Prostate gland (tissue), 2 donors: ENCODE measurements around the gene MLLT1. TPM values are rescaled to one million over a fixed set of nuclear protein-coding genes. Genes with fewer than 3 reads are reported as not detected.

Source experiments
- DNase-seq: peaks from one replicate; pipeline ENCODE4 v3.0.0-alpha.2; 2019; ENCODE audit warnings: low spot score
- H3K27ac ChIP-seq, 2 donors: fragments of 200-600 bp; sonication (generic); 2 replicates each; pipeline ENCODE4 v1.5.1; 2017 to 2019
- H3K27me3 ChIP-seq: fragments of 200-600 bp; sonication (generic); replicated peaks from 2 replicates; pipeline ENCODE4 v1.5.1; 2019; ENCODE audit not compliant: insufficient read depth
- H3K36me3 ChIP-seq, 2 donors: fragments of 200-600 bp; sonication (generic); 1 replicate in 1 of 2; 2 replicates in 1 of 2; pipeline versions ENCODE4 v1.5.1 to v1.8.1; 2017 to 2019
- H3K4me1 ChIP-seq: fragments of 200-600 bp; sonication (generic); replicated peaks from 2 replicates; pipeline ENCODE4 v1.5.1; 2019
- H3K4me3 ChIP-seq, 2 donors: fragments of 200-600 bp; sonication (generic); 2 replicates each; pipeline ENCODE4 v1.5.1; 2017 to 2019
- H3K9me3 ChIP-seq: fragments of 200-600 bp; sonication (generic); 2 replicates; pipeline ENCODE4 v1.5.1; 2017
- POLR2A ChIP-seq: fragments of 450-650 bp; IDR thresholded peaks from one replicate; pipeline ENCODE4 v1.6.1; 2016; ENCODE audit warnings: antibody characterized with exemption, mild to moderate bottlenecking
- POLR2AphosphoS5 ChIP-seq: sonication (generic); formaldehyde crosslinking; IDR thresholded peaks from one replicate; pipeline ENCODE4 v1.6.1; 2017; ENCODE audit warnings: antibody characterized with exemption
- WGBS: methylation state at CpG from one replicate; pipeline ENCODE4 v1.1.5; 2018; 5-methylcytosine and 5-hydroxymethylcytosine counted together
- intact Hi-C: fragments of 100-400 bp; cut with DNase I; formaldehyde crosslinking; loops from one replicate; pipeline ENCODE4 v1.14.2; 2022
- total RNA-seq, 2 donors: library from RNA; depleted of rRNA; stranded (reverse); fragments of >200 nt; gene quantifications; one replicate each; pipeline ENCODE4 v1.1.0, GENCODE V29; 2016
- TF ChIP-seq, protein P1 (sequence below), 4 experiments: fragments of 200-600 bp in 2 of 4; fragments of 450-650 bp in 2 of 4; sonication (generic) in 2 of 4; IDR thresholded peaks; 1 replicate in 3 of 4; 2 replicates in 1 of 4; pipeline ENCODE4 v1.5.1; 2016 to 2019; ENCODE audit warnings: antibody characterized with exemption in 4 of 4, mild to moderate bottlenecking in 2 of 4, moderate library complexity in 2 of 4

Gene MLLT1
- total RNA-seq, 2 donors from 2014 or later: 39.9 to 41.4 TPM

DNA sequence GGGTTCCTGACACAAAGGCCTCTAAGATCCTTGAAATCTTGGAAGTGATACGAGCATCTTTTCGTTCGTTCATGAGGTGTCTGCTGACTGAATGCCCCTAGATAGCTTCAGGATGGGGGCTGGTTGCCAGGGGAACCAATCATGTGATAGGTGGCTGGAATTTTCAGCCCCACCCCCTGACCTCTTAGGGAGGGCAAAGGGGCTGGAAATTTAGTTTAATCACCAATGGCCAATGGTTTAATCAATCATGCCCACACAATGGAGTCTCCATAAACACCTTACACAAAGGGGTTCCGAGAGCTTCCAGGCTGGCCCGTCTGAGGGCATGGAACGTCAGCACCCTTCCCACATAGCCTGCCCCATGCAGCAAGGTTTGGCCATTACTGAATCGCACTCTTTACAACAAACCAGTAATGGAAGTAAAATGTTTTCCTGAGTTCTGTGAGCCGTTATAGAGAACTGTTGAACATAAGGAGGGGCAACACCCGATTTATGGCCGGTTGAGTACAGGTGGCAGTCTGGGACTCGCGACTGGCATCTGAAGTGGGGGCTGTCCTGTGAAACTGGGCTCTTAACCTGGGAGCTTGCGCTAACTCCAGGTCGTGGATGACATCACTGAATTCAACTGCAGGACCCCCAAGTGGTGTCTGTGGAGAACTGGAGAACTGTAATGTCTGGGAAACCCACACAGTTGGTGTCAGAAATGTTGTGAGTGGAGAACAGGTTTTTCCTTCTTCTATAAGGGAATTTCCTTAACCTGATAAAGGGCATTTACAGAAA is 25.6 kb downstream of the MLLT1 start:
- H3K27ac ChIP-seq: no peak overlapping the region
- H3K4me3 ChIP-seq: no peak overlapping the region
- no peaks in the 10 kb centered on the region for H3K36me3 ChIP-seq
- H3K27me3 ChIP-seq: no peaks in the 10 kb centered on the region
- 93% methylated on average over 14 of the region's 14 CpGs for WGBS
- no peak for DNase-seq
- intact Hi-C loops: no loop called here
- TF ChIP-seq POLR2AphosphoS5 (no peak), POLR2A (no peak)
- TF ChIP-seq, protein P1, sequence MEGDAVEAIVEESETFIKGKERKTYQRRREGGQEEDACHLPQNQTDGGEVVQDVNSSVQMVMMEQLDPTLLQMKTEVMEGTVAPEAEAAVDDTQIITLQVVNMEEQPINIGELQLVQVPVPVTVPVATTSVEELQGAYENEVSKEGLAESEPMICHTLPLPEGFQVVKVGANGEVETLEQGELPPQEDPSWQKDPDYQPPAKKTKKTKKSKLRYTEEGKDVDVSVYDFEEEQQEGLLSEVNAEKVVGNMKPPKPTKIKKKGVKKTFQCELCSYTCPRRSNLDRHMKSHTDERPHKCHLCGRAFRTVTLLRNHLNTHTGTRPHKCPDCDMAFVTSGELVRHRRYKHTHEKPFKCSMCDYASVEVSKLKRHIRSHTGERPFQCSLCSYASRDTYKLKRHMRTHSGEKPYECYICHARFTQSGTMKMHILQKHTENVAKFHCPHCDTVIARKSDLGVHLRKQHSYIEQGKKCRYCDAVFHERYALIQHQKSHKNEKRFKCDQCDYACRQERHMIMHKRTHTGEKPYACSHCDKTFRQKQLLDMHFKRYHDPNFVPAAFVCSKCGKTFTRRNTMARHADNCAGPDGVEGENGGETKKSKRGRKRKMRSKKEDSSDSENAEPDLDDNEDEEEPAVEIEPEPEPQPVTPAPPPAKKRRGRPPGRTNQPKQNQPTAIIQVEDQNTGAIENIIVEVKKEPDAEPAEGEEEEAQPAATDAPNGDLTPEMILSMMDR (IDR thresholded peaks at IDR 0.05): no peak
- peaks cover 3% of the 10 kb centered on the region for H3K4me1 ChIP-seq
- H3K9me3 ChIP-seq: no peaks in the 10 kb centered on the region

DNA sequence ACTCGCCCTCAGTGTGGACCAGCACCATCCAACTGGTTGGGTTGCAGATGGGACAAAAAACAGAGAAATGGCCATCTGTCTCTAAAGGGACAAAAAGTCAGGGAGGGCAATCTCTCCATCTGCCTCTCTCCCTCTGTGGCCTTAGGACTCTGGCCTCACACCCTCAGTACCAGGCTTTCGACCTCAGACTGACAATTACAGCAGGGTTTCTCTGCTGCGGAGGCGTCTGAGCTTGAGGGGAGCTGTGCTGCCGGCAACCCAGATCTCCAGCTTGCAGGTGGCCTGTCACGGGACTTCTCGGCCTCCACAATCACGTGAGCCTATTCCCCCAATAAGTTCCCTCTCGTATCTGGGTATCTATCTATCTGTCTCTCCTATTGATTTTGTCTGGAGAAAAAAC is 27.7 kb downstream of the MLLT1 start:
- WGBS: 96% methylated on average over 9 of the region's 9 CpGs
- intact Hi-C loops: no loop called here
- no peak for DNase-seq

DNA sequence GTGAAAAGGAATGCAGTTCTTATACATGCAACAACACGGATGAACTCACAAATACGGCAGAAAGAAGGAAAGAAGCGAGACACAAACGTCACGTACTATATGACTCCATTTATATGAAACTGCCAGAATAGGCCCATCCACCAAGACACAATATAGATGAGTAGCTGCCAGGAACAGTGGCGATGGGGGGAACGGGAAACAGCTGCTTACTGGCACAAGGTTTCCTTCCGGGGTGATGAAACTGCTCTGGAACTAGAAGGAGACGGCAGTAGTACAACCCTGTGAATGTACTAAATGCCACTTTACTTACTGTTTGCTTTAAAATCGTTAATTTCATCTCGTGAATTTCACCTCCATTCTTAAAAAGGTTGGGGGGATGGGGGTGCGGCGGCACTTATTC is 28.9 kb downstream of the MLLT1 start:
- Histone ChIP-seq H3K4me3 (no peak overlapping the region), H3K27ac (no peak overlapping the region), H3K9me3 (no peaks in the 10 kb centered on the region), H3K27me3 (no peaks in the 10 kb centered on the region), H3K4me1 (no peaks in the 10 kb centered on the region), H3K36me3 (no peaks in the 10 kb centered on the region)
- intact Hi-C loops: no loop called here
- DNase-seq: no peak
- TF ChIP-seq, protein P1 (IDR thresholded peaks at IDR 0.05): no peak
- TF ChIP-seq POLR2AphosphoS5 (no peak), POLR2A (no peak)
- 81% methylated on average over 13 of the region's 13 CpGs for WGBS

More for the DNA sequence above, 27.7 kb downstream of the MLLT1 start:
- no peaks in the 10 kb centered on the region for H3K36me3 ChIP-seq
- no peaks in the 10 kb centered on the region for H3K27me3 ChIP-seq
- H3K4me3 ChIP-seq: no peak overlapping the region
- no peak for TF ChIP-seq POLR2A
- H3K4me1 ChIP-seq: no peaks in the 10 kb centered on the region
- no peaks in the 10 kb centered on the region for H3K9me3 ChIP-seq
- no peak overlapping the region for H3K27ac ChIP-seq

DNA sequence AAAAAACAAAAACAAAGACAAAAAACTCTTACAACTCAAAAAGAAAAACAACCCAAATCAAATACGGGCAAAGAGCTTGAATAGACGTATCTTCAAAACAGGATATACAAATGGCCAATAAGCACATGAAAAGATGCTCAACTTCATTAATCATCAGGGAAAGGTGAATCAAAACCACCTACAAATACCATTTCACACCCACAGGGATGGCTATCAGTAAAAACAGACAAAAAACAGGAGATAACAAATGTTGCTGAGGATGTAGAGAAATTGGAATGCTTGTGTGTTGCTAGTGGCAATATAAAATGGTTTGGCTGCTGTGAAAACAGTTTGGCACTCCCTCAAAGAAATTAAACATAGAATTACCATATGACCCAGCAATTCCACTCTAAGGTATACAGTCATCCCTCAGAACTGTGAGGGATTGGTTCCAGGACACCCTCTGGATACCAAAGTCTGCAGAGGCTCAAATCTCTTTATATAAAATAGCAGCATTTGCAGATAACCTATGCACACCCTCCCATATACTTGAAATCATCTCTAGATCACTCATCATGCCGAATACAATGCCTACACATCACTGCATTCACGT is 29.7 kb downstream of the MLLT1 start:
- H3K27me3 ChIP-seq: no peaks in the 10 kb centered on the region
- no peaks in the 10 kb centered on the region for H3K4me1 ChIP-seq
- TF ChIP-seq POLR2A (no peak), POLR2AphosphoS5 (no peak)
- TF ChIP-seq, protein P1 (IDR thresholded peaks at IDR 0.05): no peak
- no peaks in the 10 kb centered on the region for H3K9me3 ChIP-seq
- intact Hi-C loops: no loop called here
- no peak overlapping the region for H3K27ac ChIP-seq
- H3K36me3 ChIP-seq: no peaks in the 10 kb centered on the region
- DNase-seq: no peak
- 79% methylated on average over 4 of the region's 4 CpGs for WGBS
- no peak overlapping the region for H3K4me3 ChIP-seq

DNA sequence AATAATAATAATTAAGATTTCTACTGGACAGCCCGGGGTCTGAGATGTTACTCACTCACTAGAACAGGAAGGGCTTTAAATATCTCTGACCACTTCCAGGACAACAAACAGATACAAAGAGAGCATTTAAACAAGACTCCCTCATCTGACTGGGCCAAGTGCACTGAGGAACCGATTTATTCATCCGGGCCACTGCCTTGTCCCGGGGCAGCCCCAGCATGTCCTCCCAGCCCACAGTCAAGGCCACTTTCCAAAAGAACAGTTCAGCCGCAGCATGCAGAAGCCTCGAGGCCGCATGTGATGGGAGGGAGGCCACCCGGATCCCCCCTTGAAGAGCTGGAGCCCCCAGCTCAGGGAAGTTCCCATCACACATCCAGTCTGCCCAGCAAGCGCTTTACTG is 30.5 kb downstream of the MLLT1 start:
- Histone ChIP-seq H3K4me1 (no peaks in the 10 kb centered on the region), H3K4me3 (no peak overlapping the region), H3K27me3 (no peaks in the 10 kb centered on the region), H3K27ac (no peak overlapping the region), H3K9me3 (no peaks in the 10 kb centered on the region), H3K36me3 (no peaks in the 10 kb centered on the region)
- WGBS: 77% methylated on average over 9 of the region's 9 CpGs
- no peak for TF ChIP-seq POLR2A
- no peak for TF ChIP-seq POLR2AphosphoS5
- TF ChIP-seq, protein P1 (IDR thresholded peaks at IDR 0.05): no peak
- intact Hi-C loops: no loop called here
- no peak for DNase-seq
